T47D (cell line): ENCODE results near the gene TMTC1.

ENCODE experiments used
- DNase-seq, 2 experiments: peaks; one replicate each; pipeline versions ENCODE4 v3.0.0 to v3.0.0-alpha.2; 2011 to 2012; ENCODE audit warnings: low read depth in 1 of 2, low spot score in 1 of 2
- JUND ChIP-seq: IDR thresholded peaks from 2 replicates; pipeline ENCODE4 v1.6.1; 2012; ENCODE audit warnings: low read depth
- in situ Hi-C: cut with HindIII; loops from 2 replicates; pipeline ENCODE4 v1.10.0; 2016; ENCODE audit warnings: low sequenced_read_pairs, low pct_unique_long_range_greater_than_20kb

TMTC1 gene

GRCh38 chr12:29552324-29552927 is 231.3 kb downstream of the TMTC1 start:
- DNase-seq = peak in 1 of 2 experiments; percentile 50
- no peak for TF ChIP-seq JUND
- in situ Hi-C loops = no loop called here

- DNase-seq = no peak
- TF ChIP-seq JUND = no peak
- in situ Hi-C loops = no loop called here
These were observed 231.9 kb downstream of the TMTC1 start for GRCh38 chr12:29551812-29552211.

DNA sequence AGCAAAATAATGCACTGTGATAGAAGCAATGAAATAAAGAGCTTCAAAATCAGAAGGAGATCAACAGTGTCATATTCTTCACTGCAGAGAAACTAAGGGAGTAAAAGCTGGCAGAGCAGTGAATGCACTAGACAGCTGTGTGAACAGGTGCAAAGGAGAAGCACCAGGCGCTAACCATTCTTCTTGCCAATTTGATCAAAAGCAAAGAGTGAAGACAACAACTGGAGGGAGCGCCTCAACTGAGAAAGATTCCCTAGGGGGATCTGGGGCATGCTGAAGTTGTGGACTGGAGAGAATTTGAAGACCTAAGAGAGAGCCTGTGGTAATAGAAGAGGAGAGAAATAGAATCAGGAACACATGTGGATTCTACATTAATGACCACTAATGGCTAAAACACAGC is 235.9 kb downstream of the TMTC1 start:
- TF ChIP-seq JUND = no peak
- DNase-seq = no peak
- in situ Hi-C loops = no loop called here

DNA sequence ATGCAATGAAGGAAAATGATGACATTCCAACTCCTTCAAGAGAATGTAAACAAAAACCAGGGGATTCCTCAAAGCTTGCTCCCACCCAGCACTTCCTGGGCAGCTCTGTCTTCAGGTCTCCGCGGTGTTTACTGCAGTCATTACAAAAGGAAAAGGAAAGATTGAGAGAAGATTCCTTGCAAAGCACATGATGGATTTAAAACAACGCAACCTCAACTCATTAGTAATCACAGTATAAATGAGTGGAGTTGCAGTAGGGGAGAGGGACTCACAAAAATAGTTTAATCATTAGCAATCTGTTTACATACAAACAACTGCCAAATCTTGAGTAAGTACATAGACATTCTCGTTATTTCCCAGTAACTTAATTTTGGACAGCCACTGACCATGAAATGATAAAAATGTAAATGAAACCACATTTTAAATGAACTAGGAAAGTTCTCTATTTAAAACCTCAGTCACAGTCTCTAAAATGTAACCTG is 236.6 kb downstream of the TMTC1 start:
- TF ChIP-seq JUND = no peak
- in situ Hi-C loops = no loop called here
- DNase-seq = no peak

DNA sequence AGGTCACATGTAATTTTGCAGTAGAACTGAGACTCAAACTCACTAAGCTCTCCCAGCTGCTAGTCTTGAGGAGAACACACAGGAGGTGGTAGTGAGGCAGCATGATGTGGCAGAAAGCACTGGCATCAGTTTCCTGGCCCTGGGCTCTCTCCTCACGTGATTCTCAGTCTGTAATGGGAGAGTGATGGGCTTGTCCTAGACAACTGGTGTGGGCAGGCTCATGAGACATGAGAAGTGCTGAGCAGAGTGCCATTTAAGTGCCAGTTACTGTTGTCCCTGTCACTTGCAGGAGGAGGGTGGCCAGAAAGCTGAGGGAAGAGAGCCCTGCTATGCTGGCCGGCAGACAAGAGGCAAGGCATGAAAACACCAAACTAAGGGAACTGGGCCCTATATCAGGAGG is 237.7 kb downstream of the TMTC1 start:
- DNase-seq = no peak
- in situ Hi-C loops = no loop called here
- TF ChIP-seq JUND = no peak

GRCh38 chr12:29545102-29545467 is 238.7 kb downstream of the TMTC1 start:
- DNase-seq = no peak
- in situ Hi-C loops = no loop called here
- TF ChIP-seq JUND = no peak

DNA sequence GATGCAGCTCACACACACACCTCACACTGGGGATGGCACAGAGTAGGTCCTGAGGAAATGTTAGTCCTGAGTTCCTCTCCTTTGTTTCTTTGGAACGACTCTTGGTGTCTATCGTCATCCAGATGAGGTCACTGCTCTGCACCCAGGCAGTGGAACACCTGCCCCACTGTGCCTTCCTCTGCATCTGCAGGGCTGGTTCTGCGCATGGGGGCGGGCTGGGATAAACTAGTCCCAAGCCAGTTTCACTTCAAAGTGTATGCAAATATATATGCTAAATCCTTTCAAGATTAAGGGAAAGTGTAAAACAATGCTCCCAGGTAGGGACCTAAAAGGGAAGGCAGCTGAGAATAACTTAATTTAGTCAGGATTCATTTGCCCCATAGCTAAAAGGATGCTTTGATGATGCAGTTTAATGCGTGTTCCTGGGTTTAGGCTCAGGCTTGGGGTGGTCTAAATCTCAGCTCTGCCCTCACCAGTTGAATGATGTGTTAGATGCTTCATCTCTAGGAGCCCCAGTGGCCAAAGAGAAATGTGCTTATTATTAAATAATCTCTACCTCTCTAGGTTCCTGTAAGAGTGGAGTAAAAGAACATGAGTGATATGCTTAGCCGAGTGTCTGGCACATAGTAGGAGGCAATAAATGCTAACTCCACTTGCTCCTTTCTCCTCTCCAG is 239.2 kb downstream of the TMTC1 start:
- TF ChIP-seq JUND = no peak
- DNase-seq = no peak
- in situ Hi-C loops = no loop called here

DNA sequence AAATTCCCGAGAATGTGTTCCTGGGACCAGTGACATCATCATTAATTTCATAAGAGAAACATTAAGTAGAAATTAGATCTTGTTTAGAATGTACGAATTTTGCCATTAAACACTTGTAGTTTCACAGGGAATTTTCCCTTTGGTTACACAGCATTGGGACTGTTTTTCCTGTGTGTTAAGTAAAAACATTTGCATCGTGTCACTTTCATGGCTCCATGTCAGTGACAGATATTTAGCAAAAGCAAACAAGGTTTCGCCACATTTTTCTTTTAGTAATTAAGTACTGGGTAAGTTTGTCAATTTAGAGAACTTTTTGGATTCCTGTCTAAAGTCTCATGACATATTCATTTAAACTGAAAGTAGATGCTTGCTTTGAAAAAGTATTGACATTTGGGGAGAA is 240.7 kb downstream of the TMTC1 start:
- no peak for DNase-seq
- no peak for TF ChIP-seq JUND
- in situ Hi-C loops = no loop called here

- DNase-seq = no peak
These were observed 246.4 kb downstream of the TMTC1 start for GRCh38 chr12:29537298-29537697.

DNA sequence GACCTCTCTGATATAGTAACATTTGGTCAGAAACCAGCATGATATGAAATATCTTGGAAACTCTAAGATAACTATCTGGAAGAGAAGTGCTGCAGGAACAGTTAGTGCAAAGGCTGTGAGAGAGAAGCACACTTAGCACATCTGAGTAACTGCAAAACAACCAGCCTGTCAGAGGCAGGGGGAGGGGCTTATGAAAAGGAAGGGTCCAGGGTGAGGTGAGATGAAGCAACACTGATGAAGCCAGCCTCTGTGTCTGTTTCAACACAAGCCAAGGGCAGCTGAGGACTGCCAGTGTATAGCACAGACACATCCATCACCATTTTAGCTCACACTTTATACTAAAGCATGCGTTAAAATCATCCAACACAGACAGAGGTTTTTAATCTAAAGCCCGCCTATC is 248.8 kb downstream of the TMTC1 start:
- no peak for TF ChIP-seq JUND
- no peak for DNase-seq
- in situ Hi-C loops = no loop called here

More at GRCh38 chr12:29537298-29537697, 246.4 kb downstream of the TMTC1 start:
- in situ Hi-C loops = no loop called here
- no peak for TF ChIP-seq JUND

GRCh38 chr12:29533815-29534489 is 249.8 kb downstream of the TMTC1 start:
- DNase-seq = no peak
- TF ChIP-seq JUND = no peak
- in situ Hi-C loops = no loop called here

GRCh38 chr12:29531471-29531870 is 252.3 kb downstream of the TMTC1 start:
- no peak for DNase-seq
- in situ Hi-C loops = no loop called here
- no peak for TF ChIP-seq JUND

- DNase-seq = peak in 1 of 2 experiments; percentile 5
- no peak for TF ChIP-seq JUND
- in situ Hi-C loops = no loop called here
These were observed 253.3 kb downstream of the TMTC1 start for GRCh38 chr12:29530436-29530835.
